GM18502 (cell line): Measurements from ENCODE around the gene AP1AR.
A peak's percentile ranks its signal among the peaks of the same experiment; 100 is the strongest.
"Not testable (repeated sequence)": the region's sequence is repeated elsewhere in the genome, so short reads cannot be mapped to it uniquely, and the experiment has no call there.

Experiments used
- ATAC-seq: cut with Tn5 transposase; IDR thresholded peaks from one replicate; pipeline ENCODE4 v1.9.1; 2021; ENCODE audit warnings: mild to moderate bottlenecking; ENCODE audit not compliant: unreplicated experiment, poor library complexity

Gene AP1AR

GRCh38 chr4:112277220-112277619, 45.6 kb downstream of the AP1AR start:
- no peak for ATAC-seq

- no peak for ATAC-seq
Observed at GRCh38 chr4:112277705-112278448, 46.3 kb downstream of the AP1AR start.

- ATAC-seq: peak; percentile 68
Observed at GRCh38 chr4:112279025-112279881, 47.7 kb downstream of the AP1AR start.

GRCh38 chr4:112279882-112280315, 48.3 kb downstream of the AP1AR start:
- peak; percentile 29 for ATAC-seq

- ATAC-seq: no peak
Observed at GRCh38 chr4:112280386-112281056, 48.9 kb downstream of the AP1AR start.

GRCh38 chr4:112281895-112282398, 50.4 kb downstream of the AP1AR start:
- not testable (repeated sequence) for ATAC-seq

GRCh38 chr4:112282860-112283667, 51.5 kb downstream of the AP1AR start:
- ATAC-seq: no peak

GRCh38 chr4:112284166-112284565, 52.6 kb downstream of the AP1AR start:
- ATAC-seq: no peak

- ATAC-seq: no peak
Observed at GRCh38 chr4:112284662-112285411, 53.2 kb downstream of the AP1AR start.

- peak; percentile 22 for ATAC-seq
Observed at GRCh38 chr4:112287258-112287989, 55.8 kb downstream of the AP1AR start.

GRCh38 chr4:112288455-112288854, 56.9 kb downstream of the AP1AR start:
- ATAC-seq: peak; percentile 40

- ATAC-seq: no peak
Observed at GRCh38 chr4:112289407-112290253, 58.0 kb downstream of the AP1AR start.

- peak; percentile 20 for ATAC-seq
Observed at GRCh38 chr4:112290341-112290740, 58.8 kb downstream of the AP1AR start.

GRCh38 chr4:112296949-112297880, 65.6 kb downstream of the AP1AR start, which contains the start of gene ALPK1:
Gene ALPK1, plus strand, starts transcription at chr4:112297369.
- ATAC-seq: peak; percentile 91

- no peak for ATAC-seq
Observed at GRCh38 chr4:112299721-112300120, 68.1 kb downstream of the AP1AR start.
